Hepatocyte (in vitro differentiated cells): ENCODE measurements around the gene MGAT5B. TPM values are rescaled to one million over a fixed set of nuclear protein-coding genes. Genes with fewer than 3 reads are reported as not detected.

Source experiments
- DNase-seq: peaks from one replicate; pipeline ENCODE4 v3.0.0-alpha.2; 2016; ENCODE audit warnings: low spot score
- H2AFZ ChIP-seq: fragments of 200-600 bp; sonication (generic); 2 replicates; pipeline ENCODE4 v1.6.0; 2016; ENCODE audit warnings: antibody characterized with exemption, mild to moderate bottlenecking
- H3K27ac ChIP-seq: fragments of 200-600 bp; sonication (generic); 2 replicates; pipeline ENCODE4 v1.5.1; 2016; ENCODE audit warnings: mild to moderate bottlenecking
- H3K27me3 ChIP-seq: fragments of 200-600 bp; sonication (generic); 2 replicates; pipeline ENCODE4 v1.6.1; 2016
- H3K36me3 ChIP-seq: fragments of 200-600 bp; sonication (generic); replicated peaks from 2 replicates; pipeline ENCODE4 v1.5.1; 2016; ENCODE audit warnings: low read depth; ENCODE audit not compliant: insufficient read depth
- H3K4me1 ChIP-seq: fragments of 200-600 bp; sonication (generic); 2 replicates; pipeline ENCODE4 v1.5.1; 2016; ENCODE audit warnings: mild to moderate bottlenecking, moderate library complexity; ENCODE audit not compliant: insufficient read depth
- H3K4me2 ChIP-seq: fragments of 200-600 bp; sonication (generic); 2 replicates; pipeline ENCODE4 v1.6.0; 2016
- H3K4me3 ChIP-seq: fragments of 200-600 bp; sonication (generic); 2 replicates; pipeline ENCODE4 v1.5.1; 2016; ENCODE audit warnings: mild to moderate bottlenecking
- H3K79me2 ChIP-seq: fragments of 200-600 bp; sonication (generic); 2 replicates; pipeline ENCODE4 v1.6.0; 2017; ENCODE audit warnings: mild to moderate bottlenecking
- H3K9me2 ChIP-seq: fragments of 200-600 bp; sonication (generic); replicated peaks from 2 replicates; pipeline ENCODE4 v1.6.0; 2017; ENCODE audit warnings: mild to moderate bottlenecking; ENCODE audit not compliant: insufficient read depth
- H3K9me3 ChIP-seq: fragments of 200-600 bp; sonication (generic); 2 replicates; pipeline ENCODE4 v1.5.1; 2016; ENCODE audit warnings: low read depth, mild to moderate bottlenecking
- H4K20me1 ChIP-seq: fragments of 200-600 bp; sonication (generic); 2 replicates; pipeline ENCODE4 v1.6.0; 2016; ENCODE audit warnings: mild to moderate bottlenecking; ENCODE audit not compliant: insufficient read depth, poor library complexity, severe bottlenecking
- CTCF ChIP-seq: fragments of 200-600 bp; sonication (generic); IDR thresholded peaks from 2 replicates; pipeline ENCODE4 v1.5.1; 2016; ENCODE audit warnings: antibody characterized with exemption, mild to moderate bottlenecking; ENCODE audit not compliant: poor library complexity
- EZH2 ChIP-seq: fragments of 200-600 bp; sonication (generic); IDR thresholded peaks from 2 replicates; pipeline ENCODE4 v1.6.1; 2016; ENCODE audit warnings: antibody characterized with exemption, mild to moderate bottlenecking, borderline replicate concordance
- EZH2phosphoT487 ChIP-seq: fragments of 200-600 bp; sonication (generic); IDR thresholded peaks from one replicate; pipeline ENCODE4 v1.6.1; 2018; ENCODE audit warnings: antibody characterized with exemption, mild to moderate bottlenecking, low read depth, moderate library complexity; ENCODE audit not compliant: unreplicated experiment, severe bottlenecking
- WGBS: methylation state at CpG from one replicate; pipeline ENCODE4 v1.1.6; 2016; ENCODE audit warnings: low lambda C conversion rate; ENCODE audit errors: missing lambda C conversion rate; 5-methylcytosine and 5-hydroxymethylcytosine counted together
- polyA plus RNA-seq: library from polyadenylated mRNA; unstranded; fragments of >200 nt; fragmentation: Nextera tagmentation; extraction: Ambion mirVana; gene quantifications from 2 replicates; pipeline ENCODE4 v1.2.1, GENCODE V29; 2016
- total RNA-seq: library from RNA; depleted of rRNA; stranded (reverse); fragments of >200 nt; gene quantifications from 2 replicates; pipeline ENCODE4 v1.2.3, GENCODE V29; 2014

Gene MGAT5B
- total and polyA plus RNA-seq, 2 experiments from 2014 or later: 0.89 to 1.1 TPM

- Histone ChIP-seq H4K20me1 (no peaks in the 10 kb centered on the region), H3K9me3 (no peaks in the 10 kb centered on the region), H3K27ac (no peak overlapping the region), H3K27me3 (peaks cover 5% of the 10 kb centered on the region), H3K4me1 (no peaks in the 10 kb centered on the region), H3K4me2 (no peak overlapping the region), H3K4me3 (no peak overlapping the region), H3K9me2 (no peaks in the 10 kb centered on the region), H2AFZ (no peak overlapping the region), H3K79me2 (no peaks in the 10 kb centered on the region), H3K36me3 (no peaks in the 10 kb centered on the region)
- WGBS: 85% methylated on average over 10 of the region's 10 CpGs
- DNase-seq: no peak
- TF ChIP-seq EZH2phosphoT487 (no peak), CTCF (no peak), EZH2 (no peak)
Measured at GRCh38 chr17:76883744-76884525, 15.7 kb downstream of the MGAT5B start.

GRCh38 chr17:76884995-76885893, 17.0 kb downstream of the MGAT5B start:
- Histone ChIP-seq H3K4me1 (no peaks in the 10 kb centered on the region), H3K4me2 (no peak overlapping the region), H3K79me2 (no peaks in the 10 kb centered on the region), H3K9me3 (no peaks in the 10 kb centered on the region), H2AFZ (no peak overlapping the region), H3K27me3 (no peaks in the 10 kb centered on the region), H3K4me3 (no peak overlapping the region), H3K27ac (no peak overlapping the region), H3K36me3 (no peaks in the 10 kb centered on the region), H4K20me1 (no peaks in the 10 kb centered on the region), H3K9me2 (no peaks in the 10 kb centered on the region)
- WGBS: 49% methylated on average over 16 of the region's 16 CpGs
- DNase-seq: no peak
- TF ChIP-seq EZH2phosphoT487: no peak
- no peak for TF ChIP-seq CTCF
- no peak for TF ChIP-seq EZH2

GRCh38 chr17:76885894-76886290, 17.7 kb downstream of the MGAT5B start:
- Histone ChIP-seq H3K27ac (no peak overlapping the region), H3K9me3 (no peaks in the 10 kb centered on the region), H3K4me3 (no peak overlapping the region), H3K9me2 (no peaks in the 10 kb centered on the region), H3K27me3 (no peaks in the 10 kb centered on the region), H2AFZ (no peak overlapping the region), H3K4me2 (no peak overlapping the region), H3K36me3 (no peaks in the 10 kb centered on the region), H4K20me1 (no peaks in the 10 kb centered on the region), H3K79me2 (no peaks in the 10 kb centered on the region), H3K4me1 (no peaks in the 10 kb centered on the region)
- TF ChIP-seq EZH2phosphoT487 (no peak), CTCF (no peak), EZH2 (no peak)
- WGBS: 78% methylated on average over 5 of the region's 5 CpGs
- DNase-seq: no peak
